Prostate gland (tissue), 2 donors: ENCODE data around the gene C2orf68. TPM values are rescaled to one million over a fixed set of nuclear protein-coding genes. Genes with fewer than 3 reads are reported as not detected.

Source experiments
- DNase-seq: peaks from one replicate; pipeline ENCODE4 v3.0.0-alpha.2; 2019; ENCODE audit warnings: low spot score
- H3K27ac ChIP-seq, 2 donors: fragments of 200-600 bp; sonication (generic); 2 replicates each; pipeline ENCODE4 v1.5.1; 2017 to 2019
- H3K27me3 ChIP-seq: fragments of 200-600 bp; sonication (generic); replicated peaks from 2 replicates; pipeline ENCODE4 v1.5.1; 2019; ENCODE audit not compliant: insufficient read depth
- H3K36me3 ChIP-seq, 2 donors: fragments of 200-600 bp; sonication (generic); 1 replicate in 1 of 2; 2 replicates in 1 of 2; pipeline versions ENCODE4 v1.5.1 to v1.8.1; 2017 to 2019
- H3K4me1 ChIP-seq: fragments of 200-600 bp; sonication (generic); replicated peaks from 2 replicates; pipeline ENCODE4 v1.5.1; 2019
- H3K4me3 ChIP-seq, 2 donors: fragments of 200-600 bp; sonication (generic); 2 replicates each; pipeline ENCODE4 v1.5.1; 2017 to 2019
- H3K9me3 ChIP-seq: fragments of 200-600 bp; sonication (generic); 2 replicates; pipeline ENCODE4 v1.5.1; 2017
- CTCF ChIP-seq, 4 experiments: fragments of 200-600 bp in 2 of 4; fragments of 450-650 bp in 2 of 4; sonication (generic) in 2 of 4; IDR thresholded peaks; 1 replicate in 3 of 4; 2 replicates in 1 of 4; pipeline ENCODE4 v1.5.1; 2016 to 2019; ENCODE audit warnings: antibody characterized with exemption in 4 of 4, mild to moderate bottlenecking in 2 of 4, moderate library complexity in 2 of 4
- POLR2A ChIP-seq: fragments of 450-650 bp; IDR thresholded peaks from one replicate; pipeline ENCODE4 v1.6.1; 2016; ENCODE audit warnings: antibody characterized with exemption, mild to moderate bottlenecking
- POLR2AphosphoS5 ChIP-seq: sonication (generic); formaldehyde crosslinking; IDR thresholded peaks from one replicate; pipeline ENCODE4 v1.6.1; 2017; ENCODE audit warnings: antibody characterized with exemption
- WGBS: methylation state at CpG from one replicate; pipeline ENCODE4 v1.1.5; 2018; 5-methylcytosine and 5-hydroxymethylcytosine counted together
- intact Hi-C: fragments of 100-400 bp; cut with DNase I; formaldehyde crosslinking; loops from one replicate; pipeline ENCODE4 v1.14.2; 2022
- total RNA-seq, 2 donors: library from RNA; depleted of rRNA; stranded (reverse); fragments of >200 nt; gene quantifications; one replicate each; pipeline ENCODE4 v1.1.0, GENCODE V29; 2016

Gene C2orf68
- total RNA-seq, 2 donors from 2014 or later = 16.1 to 26.1 TPM

- intact Hi-C loops = loop anchor here (5.0 kb wide), 1 partner anchor 36 kb away; the partner anchor contains the start of gene GGCX
Observed at GRCh38 chr2:85598594-85599340, 13.1 kb downstream of the C2orf68 start.

DNA sequence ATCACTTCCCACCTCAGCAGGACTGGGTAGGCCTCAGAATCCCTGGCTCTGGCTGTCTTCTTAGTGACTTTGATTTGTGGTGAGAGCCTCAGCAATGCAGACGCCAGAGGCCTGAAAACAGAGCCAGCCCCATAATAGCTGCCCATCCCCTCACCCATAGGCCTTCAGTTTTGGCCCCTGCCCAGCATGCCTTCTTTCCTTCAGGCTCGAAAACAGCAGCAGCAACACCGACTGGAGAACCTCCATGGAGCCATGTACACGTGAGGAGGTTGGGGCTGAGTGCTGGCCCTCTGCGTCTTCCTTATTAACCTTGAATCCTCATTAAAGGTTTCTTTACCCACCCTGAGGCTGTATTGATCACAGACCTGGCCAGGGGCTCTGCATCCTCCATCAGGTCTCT lies 14.6 kb downstream of the C2orf68 start:
- Histone ChIP-seq H3K4me3 (no peak overlapping the region), H3K9me3 (no peaks in the 10 kb centered on the region), H3K27ac (peak overlapping the region in 1 of 2 donors; percentile 93), H3K4me1 (peaks cover 12% of the 10 kb centered on the region), H3K27me3 (no peaks in the 10 kb centered on the region), H3K36me3 (no peaks in the 10 kb centered on the region)
- TF ChIP-seq POLR2AphosphoS5 = no peak
- TF ChIP-seq POLR2A = no peak
- no peak for TF ChIP-seq CTCF (IDR thresholded peaks at IDR 0.05)
- intact Hi-C loops = loop anchor here (5.0 kb wide), 1 partner anchor 35 kb away; the partner anchor contains the start of gene GGCX
- WGBS = 80% methylated on average over 5 of the region's 5 CpGs
- no peak for DNase-seq

More at GRCh38 chr2:85598594-85599340, 13.1 kb downstream of the C2orf68 start:
- TF ChIP-seq POLR2A (no peak), CTCF (IDR thresholded peaks at IDR 0.05) (no peak), POLR2AphosphoS5 (no peak)
- no peak for DNase-seq
- H3K36me3 ChIP-seq = no peaks in the 10 kb centered on the region
- WGBS = 83% methylated on average over 14 of the region's 14 CpGs
- peaks cover 12% of the 10 kb centered on the region for H3K4me1 ChIP-seq
- H3K9me3 ChIP-seq = no peaks in the 10 kb centered on the region
- no peak overlapping the region for H3K4me3 ChIP-seq
- H3K27me3 ChIP-seq = no peaks in the 10 kb centered on the region
- H3K27ac ChIP-seq = no peak overlapping the region

DNA sequence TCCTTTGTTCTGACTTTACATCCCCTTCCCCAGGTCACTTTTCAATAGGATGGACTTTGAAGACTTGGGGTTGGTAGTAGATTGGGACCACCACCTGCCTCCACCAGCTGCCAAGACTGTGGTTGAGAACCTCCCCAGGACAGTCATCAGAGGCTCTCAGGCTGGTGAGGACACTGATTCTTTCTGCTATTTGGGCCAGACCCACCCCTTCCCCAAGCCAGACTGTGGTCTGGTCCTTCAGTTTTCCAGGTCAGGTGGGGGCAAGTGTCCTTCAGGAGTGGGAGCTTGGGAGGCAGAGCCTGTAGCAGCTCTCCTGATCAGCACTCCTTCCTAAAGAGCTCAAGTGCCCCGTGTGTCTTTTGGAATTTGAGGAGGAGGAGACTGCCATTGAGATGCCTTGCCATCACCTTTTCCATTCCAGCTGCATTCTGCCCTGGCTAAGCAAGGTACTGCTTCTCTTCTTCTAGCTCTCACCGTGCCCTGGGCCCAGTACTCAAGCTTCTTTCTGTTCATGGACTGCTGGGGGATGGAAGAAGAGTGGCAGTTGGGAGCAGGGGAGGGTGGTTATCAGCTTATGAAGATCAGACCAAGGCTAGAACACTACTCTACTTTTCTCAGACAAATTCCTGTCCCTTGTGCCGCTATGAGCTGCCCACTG lies 15.3 kb downstream of the C2orf68 start:
- peak overlapping the region; percentile 84 to 87 for H3K4me3 ChIP-seq
- no peak for DNase-seq
- 66% methylated on average over 3 of the region's 3 CpGs for WGBS
- H3K9me3 ChIP-seq = no peaks in the 10 kb centered on the region
- peak overlapping the region; percentile 89 to 93 for H3K27ac ChIP-seq
- no peaks in the 10 kb centered on the region for H3K36me3 ChIP-seq
- intact Hi-C loops = loop anchor here (5.0 kb wide), 1 partner anchor 34 kb away; the partner anchor contains the start of gene GGCX
- no peak for TF ChIP-seq POLR2A
- TF ChIP-seq CTCF (IDR thresholded peaks at IDR 0.05) = no peak
- no peak for TF ChIP-seq POLR2AphosphoS5
- no peaks in the 10 kb centered on the region for H3K27me3 ChIP-seq
- peaks cover 12% of the 10 kb centered on the region for H3K4me1 ChIP-seq

- intact Hi-C loops = loop anchor here (5.0 kb wide), 1 partner anchor 34 kb away; the partner anchor contains the start of gene GGCX
- no peak for DNase-seq
- Histone ChIP-seq H3K4me1 (peaks cover 12% of the 10 kb centered on the region), H3K9me3 (no peaks in the 10 kb centered on the region), H3K27me3 (no peaks in the 10 kb centered on the region), H3K36me3 (no peaks in the 10 kb centered on the region), H3K4me3 (peak overlapping the region; percentile 84 to 87), H3K27ac (peak overlapping the region; percentile 89 to 93)
- TF ChIP-seq CTCF (IDR thresholded peaks at IDR 0.05) = no peak
- no peak for TF ChIP-seq POLR2AphosphoS5
- TF ChIP-seq POLR2A = no peak
- WGBS = 0% methylated on average over 10 of the region's 10 CpGs
Observed at GRCh38 chr2:85596026-85596333, 15.9 kb downstream of the C2orf68 start.
